ENCODE measurements around the gene KCTD20.

- TF ChIP-seq CTCF (conservative IDR thresholded peaks at IDR 0.05) (no peak; the same call in 1 of the 2 replicates), ZFX (IDR thresholded peaks at IDR 0.05) (no peak)
Measured at GRCh38 chr6:36443471-36444428, 950 bp downstream of the KCTD20 start.
